Dendritic cell treated with granulocyte-macrophage colony-stimulating factor and Interleukin-4, amounts not matched to agents 40 ng/mL and 50 ng/mL, for 4 days (primary cell): ENCODE results near the gene PRR33.

ENCODE experiments used
- H3K27ac Mint-ChIP-seq: one replicate; pipeline ENCODE4 v1.8.0; 2022; ENCODE audit warnings: mild to moderate bottlenecking, mixed read lengths
- H3K27me3 Mint-ChIP-seq: one replicate; pipeline ENCODE4 v1.8.0; 2022; ENCODE audit warnings: mild to moderate bottlenecking, mixed read lengths
- H3K36me3 Mint-ChIP-seq: one replicate; pipeline ENCODE4 v1.8.0; 2022; ENCODE audit warnings: low read depth, mixed read lengths
- H3K4me1 Mint-ChIP-seq: one replicate; pipeline ENCODE4 v1.8.0; 2022; ENCODE audit warnings: low read depth, mixed read lengths
- H3K4me3 Mint-ChIP-seq: one replicate; pipeline ENCODE4 v1.8.0; 2022; ENCODE audit warnings: mild to moderate bottlenecking, moderate library complexity, mixed read lengths
- H3K9me3 Mint-ChIP-seq: one replicate; pipeline ENCODE4 v1.8.0; 2022; ENCODE audit warnings: mixed read lengths
- intact Hi-C: fragments of 100-400 bp; cut with micrococcal nuclease; formaldehyde crosslinking; loops from one replicate; pipeline ENCODE4 v1.15.0; 2022

Gene PRR33

DNA sequence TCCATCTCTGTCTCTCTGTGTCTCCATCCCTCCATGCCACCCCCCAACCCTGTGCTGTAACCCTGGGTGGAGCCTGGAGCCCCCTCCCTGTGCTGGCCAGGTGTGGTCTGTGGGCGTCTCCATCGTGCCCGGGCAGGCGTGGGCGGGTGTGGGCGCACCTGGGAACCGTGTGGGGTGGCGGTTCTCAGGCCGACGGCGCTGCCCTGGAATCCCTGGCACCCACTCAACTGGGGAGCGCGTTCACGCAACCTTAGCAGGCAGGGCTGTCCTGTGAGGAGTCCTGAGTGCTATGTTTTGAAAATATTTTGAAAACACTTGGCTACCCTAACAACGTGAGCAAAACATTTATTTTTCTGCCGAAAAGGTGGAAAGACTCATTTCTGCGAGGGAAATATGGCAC, 32.5 kb upstream of the PRR33 start:
- H3K4me1 Mint-ChIP-seq = peaks cover 12% of the 10 kb centered on the region
- H3K27me3 Mint-ChIP-seq = peaks cover 63% of the 10 kb centered on the region
- no peak overlapping the region for H3K4me3 Mint-ChIP-seq
- H3K27ac Mint-ChIP-seq = no peak overlapping the region
- H3K36me3 Mint-ChIP-seq = no peaks in the 10 kb centered on the region
- intact Hi-C loops = no loop called here
- no peaks in the 10 kb centered on the region for H3K9me3 Mint-ChIP-seq

DNA sequence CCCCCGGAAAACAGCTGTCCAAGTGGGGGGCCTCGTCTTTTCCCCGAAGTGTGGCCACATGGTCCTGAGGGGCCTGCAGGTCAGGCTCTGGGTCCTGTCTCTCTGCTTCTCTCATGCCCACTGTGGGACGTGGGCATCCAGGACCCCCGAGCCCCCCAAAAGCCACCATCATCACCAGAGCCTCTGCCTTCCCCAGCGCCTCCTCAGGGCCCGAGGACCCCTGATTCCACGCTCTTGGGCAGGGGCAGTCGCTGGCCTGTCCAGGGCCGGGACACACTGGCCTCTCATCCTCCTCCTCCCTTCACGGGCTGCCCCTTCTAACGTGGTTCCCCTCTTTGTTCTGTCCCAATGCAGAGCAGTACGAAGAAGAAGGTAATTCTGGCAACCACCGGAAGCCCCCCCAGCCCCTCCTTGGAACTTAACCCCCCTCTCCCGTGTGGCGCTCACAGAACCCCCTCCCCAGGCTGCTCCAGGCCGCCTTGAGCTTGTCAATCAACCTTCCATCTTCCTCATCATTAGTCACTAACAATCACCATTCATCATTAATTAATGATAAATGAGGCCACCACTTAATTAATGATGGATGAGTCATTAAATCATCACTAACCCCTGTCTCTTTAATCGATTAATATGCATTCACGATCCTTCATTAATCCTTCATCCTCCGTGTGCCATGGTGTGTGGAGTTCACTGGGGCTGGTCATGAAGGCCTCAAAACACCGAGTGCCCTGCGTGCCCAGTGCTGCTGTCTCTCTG, 31.7 kb upstream of the PRR33 start:
- H3K27me3 Mint-ChIP-seq = peaks cover 57% of the 10 kb centered on the region
- no peaks in the 10 kb centered on the region for H3K9me3 Mint-ChIP-seq
- H3K27ac Mint-ChIP-seq = no peak overlapping the region
- H3K36me3 Mint-ChIP-seq = no peaks in the 10 kb centered on the region
- peaks cover 12% of the 10 kb centered on the region for H3K4me1 Mint-ChIP-seq
- H3K4me3 Mint-ChIP-seq = no peak overlapping the region
- intact Hi-C loops = no loop called here

GRCh38 chr11:1922481-1923081, 30.9 kb upstream of the PRR33 start:
- intact Hi-C loops = no loop called here
- Mint-ChIP-seq H3K9me3 (no peaks in the 10 kb centered on the region), H3K36me3 (no peaks in the 10 kb centered on the region), H3K27me3 (peaks cover 53% of the 10 kb centered on the region), H3K27ac (no peak overlapping the region), H3K4me3 (no peak overlapping the region), H3K4me1 (peaks cover 12% of the 10 kb centered on the region)

GRCh38 chr11:1921574-1922141, 30.0 kb upstream of the PRR33 start:
- H3K9me3 Mint-ChIP-seq = no peaks in the 10 kb centered on the region
- H3K27ac Mint-ChIP-seq = no peak overlapping the region
- H3K4me3 Mint-ChIP-seq = no peak overlapping the region
- H3K36me3 Mint-ChIP-seq = no peaks in the 10 kb centered on the region
- peaks cover 47% of the 10 kb centered on the region for H3K27me3 Mint-ChIP-seq
- H3K4me1 Mint-ChIP-seq = peaks cover 10% of the 10 kb centered on the region
- intact Hi-C loops = no loop called here

DNA sequence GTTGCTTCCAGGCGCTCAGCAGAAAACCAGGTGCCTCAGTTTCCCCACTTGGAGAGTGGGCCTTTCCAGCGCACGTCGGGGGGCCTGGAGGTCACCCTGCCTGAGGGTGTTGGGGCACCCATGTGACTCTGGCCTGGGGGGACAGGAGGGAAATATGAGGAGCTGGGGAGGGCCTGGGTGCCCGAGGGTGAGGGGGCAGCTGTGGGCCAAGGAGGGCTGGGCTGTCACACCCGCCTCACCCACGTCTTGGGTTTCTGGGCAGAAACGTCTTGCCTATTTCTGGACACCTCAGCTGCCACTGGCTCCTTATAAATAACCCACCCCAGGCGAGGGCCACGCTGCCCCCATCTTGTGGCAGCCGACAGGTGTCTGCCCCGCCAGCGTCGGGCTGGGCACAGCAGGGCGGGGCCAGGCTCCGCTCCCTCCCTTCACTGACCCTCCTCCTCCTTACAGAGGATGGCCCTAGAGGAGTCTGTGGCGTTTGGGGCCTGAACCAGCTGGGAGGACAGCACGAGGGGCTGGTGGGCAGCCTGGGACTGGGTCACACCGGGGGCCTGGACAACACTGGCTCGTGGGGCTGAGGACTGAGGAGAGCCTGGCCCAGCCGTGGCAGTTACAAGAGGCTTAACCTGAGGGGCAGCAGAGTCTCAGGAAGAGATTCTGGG, 29.3 kb upstream of the PRR33 start:
- H3K36me3 Mint-ChIP-seq = peaks cover 5% of the 10 kb centered on the region
- intact Hi-C loops = no loop called here
- H3K4me3 Mint-ChIP-seq = no peak overlapping the region
- H3K4me1 Mint-ChIP-seq = peaks cover 5% of the 10 kb centered on the region
- no peak overlapping the region for H3K27ac Mint-ChIP-seq
- no peaks in the 10 kb centered on the region for H3K9me3 Mint-ChIP-seq
- peaks cover 42% of the 10 kb centered on the region for H3K27me3 Mint-ChIP-seq

- Mint-ChIP-seq H3K9me3 (no peaks in the 10 kb centered on the region), H3K4me3 (no peak overlapping the region), H3K27me3 (peaks cover 41% of the 10 kb centered on the region), H3K27ac (no peak overlapping the region), H3K36me3 (peaks cover 11% of the 10 kb centered on the region), H3K4me1 (peaks cover 10% of the 10 kb centered on the region)
- intact Hi-C loops = no loop called here
Measured at GRCh38 chr11:1920128-1920908, 28.6 kb upstream of the PRR33 start.

- Mint-ChIP-seq H3K36me3 (peaks cover 11% of the 10 kb centered on the region), H3K4me1 (peaks cover 10% of the 10 kb centered on the region), H3K4me3 (no peak within 1 kb of the TSS), H3K27me3 (peaks cover 44% of the 10 kb centered on the region), H3K9me3 (no peaks in the 10 kb centered on the region), H3K27ac (no peak within 1 kb of the TSS)
- intact Hi-C loops = loop anchor here (5.0 kb wide), 1 partner anchor 82 kb away; the partner anchor contains the start of gene TNNI2
Measured at GRCh38 chr11:1919391-1920127, 27.9 kb upstream of the PRR33 start, which contains the start of gene TNNT3. TSS of gene TNNT3 (plus strand) at chr11:1919703. CDS start at chr11:1922875, 3,172 bp downstream.

DNA sequence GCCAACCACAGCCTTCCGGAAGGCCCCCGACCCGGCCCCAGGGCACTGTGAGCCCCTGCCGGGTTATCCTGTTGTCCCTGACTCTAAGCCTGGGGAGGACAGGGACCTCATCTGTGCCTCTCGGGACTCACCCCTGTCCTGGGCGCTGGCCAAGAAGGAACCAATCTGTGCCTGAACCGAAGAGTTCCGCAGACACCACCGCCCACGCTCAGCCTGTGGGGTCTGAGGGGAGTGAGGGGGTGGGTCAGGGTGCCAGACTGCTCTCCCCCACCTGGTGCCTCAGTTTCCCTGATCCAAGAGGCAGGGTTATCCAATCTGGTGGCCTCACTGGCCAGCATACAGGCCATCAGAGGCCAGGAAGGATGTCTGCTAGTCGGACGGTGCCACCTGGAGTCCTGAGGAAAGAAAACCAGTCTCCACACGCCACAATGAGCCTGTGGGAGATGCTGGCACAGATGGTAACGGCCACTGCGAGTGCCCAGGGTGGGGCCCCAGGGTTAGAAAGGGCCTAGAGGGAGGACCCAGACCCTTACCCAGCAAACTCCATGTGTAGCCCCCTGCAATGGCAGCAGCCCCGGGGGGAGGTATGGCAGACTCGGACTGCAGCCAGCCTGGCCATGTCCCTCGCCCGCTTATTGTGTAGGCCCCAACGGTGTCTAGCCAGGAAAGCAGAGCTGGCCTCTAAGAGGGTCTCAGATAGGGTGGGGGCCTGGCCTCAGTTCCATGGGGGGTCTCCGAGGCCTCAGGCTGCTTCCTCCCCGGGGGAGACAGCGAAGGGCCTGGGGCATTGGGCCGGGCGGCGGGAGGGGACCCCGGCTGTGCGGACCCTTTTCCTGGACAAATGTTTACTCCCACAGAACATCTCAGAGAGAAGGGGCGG, 27.0 kb upstream of the PRR33 start:
- Mint-ChIP-seq H3K27me3 (peaks cover 38% of the 10 kb centered on the region), H3K36me3 (peaks cover 11% of the 10 kb centered on the region), H3K4me3 (no peak overlapping the region), H3K4me1 (peaks cover 11% of the 10 kb centered on the region), H3K9me3 (no peaks in the 10 kb centered on the region), H3K27ac (no peak overlapping the region)
- intact Hi-C loops = loop anchor here (5.0 kb wide), 1 partner anchor 81 kb away; the partner anchor contains the start of gene TNNI2

DNA sequence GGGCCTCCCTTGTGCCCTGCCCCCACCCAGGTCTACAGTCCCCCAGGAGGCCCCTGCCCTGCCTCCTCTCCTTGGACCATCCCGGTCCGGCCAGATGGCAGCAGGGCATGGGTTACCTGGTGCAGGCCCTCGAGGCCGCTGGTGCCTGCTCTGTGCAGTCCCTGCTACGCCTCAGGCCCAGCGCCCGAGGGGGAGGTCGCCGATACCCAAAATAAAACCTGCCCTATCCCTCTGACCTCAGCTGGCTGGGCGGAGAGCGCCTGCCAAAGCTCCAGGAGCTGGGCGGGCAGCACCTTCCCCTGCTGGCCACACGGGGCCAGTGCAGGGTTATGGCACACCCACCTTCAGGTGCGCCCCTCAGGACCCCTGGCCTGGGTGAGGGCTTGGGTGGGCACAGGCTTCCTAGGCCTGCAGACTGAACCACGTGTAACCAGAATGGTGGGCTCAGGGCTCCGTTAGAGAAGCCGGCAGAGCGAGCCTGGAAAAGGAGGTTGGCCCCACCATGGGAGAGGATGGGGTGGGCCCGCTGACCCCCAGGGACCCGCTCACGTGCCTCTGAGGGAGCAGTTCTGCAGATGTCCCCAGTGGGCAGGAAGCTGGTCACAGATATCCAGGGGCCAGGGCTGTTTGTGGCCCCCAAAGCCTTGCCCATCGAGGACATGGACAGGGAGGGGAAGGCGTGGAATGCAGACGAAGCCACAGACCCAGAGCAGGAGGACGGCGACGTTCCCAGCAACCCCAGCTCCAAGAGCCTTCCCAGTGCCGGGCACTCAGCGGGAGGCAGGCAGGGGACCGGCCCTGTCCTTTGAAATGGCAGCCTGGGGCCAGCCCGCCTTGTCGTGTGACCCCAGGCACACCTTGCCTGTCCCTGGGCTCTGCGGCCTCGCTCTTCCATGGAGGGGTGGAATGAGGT, 26.1 kb upstream of the PRR33 start:
- H3K27ac Mint-ChIP-seq = no peak overlapping the region
- intact Hi-C loops = loop anchor here (5.0 kb wide), 1 partner anchor 80 kb away; the partner anchor contains the start of gene TNNI2
- peaks cover 32% of the 10 kb centered on the region for H3K27me3 Mint-ChIP-seq
- no peak overlapping the region for H3K4me3 Mint-ChIP-seq
- H3K9me3 Mint-ChIP-seq = no peaks in the 10 kb centered on the region
- peaks cover 11% of the 10 kb centered on the region for H3K36me3 Mint-ChIP-seq
- peaks cover 18% of the 10 kb centered on the region for H3K4me1 Mint-ChIP-seq

GRCh38 chr11:1916986-1917522, 25.4 kb upstream of the PRR33 start:
- Mint-ChIP-seq H3K27me3 (peaks cover 30% of the 10 kb centered on the region), H3K27ac (no peak overlapping the region), H3K4me1 (peaks cover 22% of the 10 kb centered on the region), H3K4me3 (no peak overlapping the region), H3K9me3 (no peaks in the 10 kb centered on the region), H3K36me3 (peaks cover 11% of the 10 kb centered on the region)
- intact Hi-C loops = loop anchor here (5.0 kb wide), 1 partner anchor 80 kb away; the partner anchor contains the start of gene TNNI2
